Spleen (tissue), 11 donors: ENCODE data around the gene PARD3. TPM values are rescaled to one million over a fixed set of nuclear protein-coding genes. Genes with fewer than 3 reads are reported as not detected.

Experiments
- DNase-seq: peaks from one replicate; pipeline ENCODE4 v3.0.0-alpha.2; 2020
- H3K27ac ChIP-seq, 8 donors: fragments of 200-600 bp; sonication (generic) in 7 of 8; 1 replicate in 4 of 8; 2 replicates in 4 of 8; pipeline versions ENCODE4 v1.5.0 to v1.8.0; 2016 to 2021; ENCODE audit warnings: inconsistent platforms in 4 of 8, mild to moderate bottlenecking in 4 of 8, moderate library complexity in 1 of 8
- H3K27me3 ChIP-seq, 7 donors: fragments of 200-600 bp; sonication (generic) in 6 of 7; replicated peaks in 1 of 7; 1 replicate in 4 of 7; 2 replicates in 3 of 7; pipeline versions ENCODE4 v1.5.0 to v1.8.0; 2016 to 2021; ENCODE audit warnings: inconsistent platforms in 3 of 7, mild to moderate bottlenecking in 1 of 7
- H3K36me3 ChIP-seq, 6 donors: fragments of 200-600 bp; sonication (generic) in 5 of 6; 1 replicate in 4 of 6; 2 replicates in 2 of 6; pipeline versions ENCODE4 v1.5.0 to v1.8.0; 2016 to 2021; ENCODE audit warnings: inconsistent platforms in 2 of 6
- H3K4me1 ChIP-seq, 6 donors: fragments of 200-600 bp; sonication (generic) in 5 of 6; 1 replicate in 3 of 6; 2 replicates in 3 of 6; pipeline versions ENCODE4 v1.5.0 to v1.8.0; 2016 to 2021; ENCODE audit warnings: inconsistent platforms in 3 of 6
- H3K4me3 ChIP-seq, 8 donors: fragments of 200-600 bp; sonication (generic) in 7 of 8; 1 replicate in 4 of 8; 2 replicates in 4 of 8; pipeline versions ENCODE4 v1.5.0 to v1.8.0; 2016 to 2021; ENCODE audit warnings: inconsistent platforms in 4 of 8, mild to moderate bottlenecking in 4 of 8, moderate library complexity in 2 of 8
- H3K9me3 ChIP-seq, 8 donors: fragments of 200-600 bp; sonication (generic) in 7 of 8; 1 replicate in 4 of 8; 2 replicates in 4 of 8; pipeline versions ENCODE4 v1.5.0 to v1.8.0; 2016 to 2021; ENCODE audit warnings: inconsistent platforms in 4 of 8
- POLR2A ChIP-seq, 3 donors: fragments of 450-650 bp; IDR thresholded peaks; one replicate each; pipeline ENCODE4 v1.5.1; 2017; ENCODE audit warnings: antibody characterized with exemption in 3 of 3, mild to moderate bottlenecking in 1 of 3
- POLR2AphosphoS5 ChIP-seq, 3 donors: sonication (generic); formaldehyde crosslinking; IDR thresholded peaks; one replicate each; pipeline ENCODE4 v1.5.1; 2017; ENCODE audit warnings: antibody characterized with exemption in 3 of 3
- WGBS, 5 donors: extraction: QIAGEN DNeasy Blood & Tissue Kit in 3 of 5; methylation state at CpG; one replicate each; pipeline versions ENCODE4 v1.1.5 to v1.1.7; 2013 to 2018; 5-methylcytosine and 5-hydroxymethylcytosine counted together
- intact Hi-C: fragments of 100-400 bp; cut with DNase I; formaldehyde crosslinking; loops from one replicate; pipeline ENCODE4 v1.15.0; 2023; ENCODE audit warnings: low total_unique reads
- polyA plus RNA-seq, 3 donors: library from polyadenylated mRNA; stranded (reverse); fragments of 200-250 nt; gene quantifications; one replicate each; pipeline ENCODE4 v1.2.1, GENCODE V29; 2013
- total RNA-seq, 7 donors: library from RNA; depleted of rRNA in 3 of 7; stranded (reverse); fragments of >200 nt in 3 of 7; fragmentation: NEBNext Ultra II Directional in 4 of 7; extraction: Animal tissue kit (Norgen Biotek cat#: 25700) in 4 of 7; gene quantifications; one replicate each; pipeline versions ENCODE4 v1.1.0 to v1.2.1, GENCODE V29; 2016 to 2021
- TF ChIP-seq, protein P1 (sequence below), 11 experiments: fragments of 200-600 bp in 7 of 11; fragments of 450-650 bp in 4 of 11; sonication (generic) in 4 of 11; IDR thresholded peaks in 8 of 11; conservative IDR thresholded peaks in 3 of 11; 1 replicate in 7 of 11; 2 replicates in 4 of 11; pipeline versions ENCODE4 v1.4.0 to v1.8.0; 2016 to 2021; ENCODE audit warnings: antibody characterized with exemption in 11 of 11, inconsistent platforms in 4 of 11, mild to moderate bottlenecking in 1 of 11
- donor health status: healthy with polysubstance abuse.
- donor health status: DM: no; HTN: no; CAD: no; lungs with moderate emphysema.
- donor health status: DM: no; HTN: no; CAD: no.
- donor health status: Bipolar disorder and iron deficiency.
- donor health status: healthy.
- donor health status: DM: no; HTN: no; CAD: no.
- donor health status: DM: yes; HTN: yes; CAD: no.

The PARD3 gene
- total and polyA plus RNA-seq, 10 donors: 2.8 to 18.9 (median 10.8) TPM

DNA sequence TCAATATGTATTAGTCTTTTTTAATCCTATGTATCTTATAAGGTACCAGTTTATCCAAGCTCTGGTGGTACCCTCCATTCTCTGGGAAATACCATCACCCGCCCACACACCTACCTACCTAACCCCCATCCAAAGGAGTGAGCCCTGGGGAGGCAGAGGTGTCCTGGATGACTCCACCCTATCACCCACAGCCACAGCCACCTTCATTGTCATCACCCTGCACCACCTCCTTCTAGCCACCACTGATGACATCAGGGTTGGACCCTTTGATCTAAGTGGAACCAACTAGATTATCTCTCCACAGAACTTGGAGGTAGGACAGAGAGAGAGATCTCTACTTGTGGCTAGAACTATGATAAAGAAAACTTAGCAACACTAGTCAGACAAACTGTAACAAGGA, 259.4 kb downstream of the PARD3 start:
- Histone ChIP-seq H3K4me1 (no peaks in the 10 kb centered on the region), H3K9me3 (no peaks in the 10 kb centered on the region), H3K36me3 (no peaks in the 10 kb centered on the region), H3K27ac (no peak overlapping the region), H3K27me3 (no peaks in the 10 kb centered on the region), H3K4me3 (no peak overlapping the region)
- intact Hi-C loops: no loop called here
- TF ChIP-seq POLR2A (IDR thresholded peaks at IDR 0.05) (no peak), POLR2AphosphoS5 (IDR thresholded peaks at IDR 0.05) (no peak)
- TF ChIP-seq, protein P1, sequence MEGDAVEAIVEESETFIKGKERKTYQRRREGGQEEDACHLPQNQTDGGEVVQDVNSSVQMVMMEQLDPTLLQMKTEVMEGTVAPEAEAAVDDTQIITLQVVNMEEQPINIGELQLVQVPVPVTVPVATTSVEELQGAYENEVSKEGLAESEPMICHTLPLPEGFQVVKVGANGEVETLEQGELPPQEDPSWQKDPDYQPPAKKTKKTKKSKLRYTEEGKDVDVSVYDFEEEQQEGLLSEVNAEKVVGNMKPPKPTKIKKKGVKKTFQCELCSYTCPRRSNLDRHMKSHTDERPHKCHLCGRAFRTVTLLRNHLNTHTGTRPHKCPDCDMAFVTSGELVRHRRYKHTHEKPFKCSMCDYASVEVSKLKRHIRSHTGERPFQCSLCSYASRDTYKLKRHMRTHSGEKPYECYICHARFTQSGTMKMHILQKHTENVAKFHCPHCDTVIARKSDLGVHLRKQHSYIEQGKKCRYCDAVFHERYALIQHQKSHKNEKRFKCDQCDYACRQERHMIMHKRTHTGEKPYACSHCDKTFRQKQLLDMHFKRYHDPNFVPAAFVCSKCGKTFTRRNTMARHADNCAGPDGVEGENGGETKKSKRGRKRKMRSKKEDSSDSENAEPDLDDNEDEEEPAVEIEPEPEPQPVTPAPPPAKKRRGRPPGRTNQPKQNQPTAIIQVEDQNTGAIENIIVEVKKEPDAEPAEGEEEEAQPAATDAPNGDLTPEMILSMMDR (IDR thresholded peaks at IDR 0.05 in 8 of 11, conservative IDR thresholded peaks at IDR 0.05 in 3 of 11): no peak
- 84 to 100% (median 96%) methylated on average over 1 of the region's 1 CpG for WGBS, 5 donors
- no peak for DNase-seq

DNA sequence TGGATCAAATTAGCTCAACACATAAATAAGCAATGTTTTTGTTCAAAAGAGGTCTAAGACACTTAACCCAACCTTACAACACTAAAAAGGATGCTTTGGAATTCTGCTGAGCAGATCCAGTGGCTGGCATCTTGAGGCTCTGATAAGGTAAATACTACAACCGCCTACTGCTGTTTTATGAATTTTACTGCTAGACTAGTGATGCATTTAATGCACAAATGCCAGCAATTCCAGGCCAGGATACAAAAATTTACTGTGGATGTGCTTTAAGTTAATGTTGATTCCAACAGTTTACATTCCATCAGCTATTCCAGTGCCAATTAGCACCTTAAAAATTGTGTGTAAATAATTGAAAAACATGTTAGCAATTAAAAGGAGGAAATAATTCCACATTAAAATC, 261.3 kb downstream of the PARD3 start:
- WGBS, 5 donors: 67 to 95% (median 83%) methylated on average over 1 of the region's 1 CpG
- Histone ChIP-seq H3K4me3 (no peak overlapping the region), H3K27me3 (no peaks in the 10 kb centered on the region), H3K36me3 (no peaks in the 10 kb centered on the region), H3K9me3 (no peaks in the 10 kb centered on the region), H3K27ac (no peak overlapping the region), H3K4me1 (no peaks in the 10 kb centered on the region)
- DNase-seq: no peak
- TF ChIP-seq POLR2AphosphoS5 (IDR thresholded peaks at IDR 0.05) (no peak), POLR2A (IDR thresholded peaks at IDR 0.05) (no peak)
- TF ChIP-seq, protein P1 (IDR thresholded peaks at IDR 0.05 in 8 of 11, conservative IDR thresholded peaks at IDR 0.05 in 3 of 11): no peak
- intact Hi-C loops: no loop called here

DNA sequence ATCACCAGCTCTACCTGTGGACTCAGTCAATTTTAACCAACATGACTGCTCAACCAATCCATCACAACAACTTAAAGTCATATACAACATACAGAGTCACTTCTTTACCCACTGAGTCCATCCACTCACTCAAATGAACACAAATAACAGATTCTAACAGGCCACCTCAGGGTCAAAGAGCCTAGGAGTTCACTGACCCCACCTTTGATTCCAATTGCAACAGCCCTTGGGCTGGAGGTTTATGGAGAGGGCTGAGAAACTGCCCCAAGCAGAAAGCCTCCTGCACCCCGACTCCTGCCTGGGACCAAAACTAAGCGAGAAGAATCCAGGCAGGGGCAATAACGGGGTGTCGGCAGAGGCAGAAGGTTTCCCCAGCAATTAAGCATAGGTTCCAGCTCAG, 263.8 kb downstream of the PARD3 start:
- no peak overlapping the region for H3K4me3 ChIP-seq
- intact Hi-C loops: no loop called here
- no peaks in the 10 kb centered on the region for H3K27me3 ChIP-seq
- WGBS, 5 donors: 88 to 97% (median 96%) methylated on average over 4 of the region's 4 CpGs
- H3K4me1 ChIP-seq: no peaks in the 10 kb centered on the region
- no peaks in the 10 kb centered on the region for H3K9me3 ChIP-seq
- no peak for DNase-seq
- H3K36me3 ChIP-seq: no peaks in the 10 kb centered on the region
- TF ChIP-seq POLR2AphosphoS5 (IDR thresholded peaks at IDR 0.05) (no peak), POLR2A (IDR thresholded peaks at IDR 0.05) (no peak)
- TF ChIP-seq, protein P1 (IDR thresholded peaks at IDR 0.05 in 8 of 11, conservative IDR thresholded peaks at IDR 0.05 in 3 of 11): no peak
- H3K27ac ChIP-seq: no peak overlapping the region

DNA sequence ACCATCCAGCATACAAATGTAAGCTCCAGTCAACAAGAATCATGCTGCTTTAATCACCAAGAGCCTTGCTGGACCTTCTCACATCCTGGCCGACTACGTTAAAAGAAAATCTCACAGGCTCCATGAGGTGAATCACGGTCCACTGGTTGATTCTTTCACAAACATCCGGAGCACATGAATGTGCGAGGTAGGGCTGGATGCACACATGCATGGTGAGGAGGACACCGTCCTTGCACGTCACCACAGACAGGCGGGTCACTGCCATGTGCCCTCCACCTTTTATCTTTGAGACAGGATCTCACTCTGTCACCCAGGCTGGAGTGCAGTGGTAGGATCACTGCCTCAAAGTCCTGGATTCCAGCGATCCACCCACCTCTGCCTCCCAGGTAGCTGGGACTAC, 265.1 kb downstream of the PARD3 start:
- Histone ChIP-seq H3K9me3 (no peaks in the 10 kb centered on the region), H3K27me3 (no peaks in the 10 kb centered on the region), H3K36me3 (no peaks in the 10 kb centered on the region), H3K27ac (no peak overlapping the region), H3K4me3 (no peak overlapping the region), H3K4me1 (no peaks in the 10 kb centered on the region)
- intact Hi-C loops: no loop called here
- no peak for DNase-seq
- WGBS, 5 donors: 91 to 98% (median 97%) methylated on average over 9 of the region's 9 CpGs
- TF ChIP-seq, protein P1 (IDR thresholded peaks at IDR 0.05 in 8 of 11, conservative IDR thresholded peaks at IDR 0.05 in 3 of 11): no peak
- TF ChIP-seq POLR2A (IDR thresholded peaks at IDR 0.05): no peak
- TF ChIP-seq POLR2AphosphoS5 (IDR thresholded peaks at IDR 0.05): no peak
